ENCODE data around the gene TPCN2.
"Not testable (repeated sequence)": the region's sequence is repeated elsewhere in the genome, so short reads cannot be mapped to it uniquely, and the experiment has no call there.

Gene TPCN2

DNA sequence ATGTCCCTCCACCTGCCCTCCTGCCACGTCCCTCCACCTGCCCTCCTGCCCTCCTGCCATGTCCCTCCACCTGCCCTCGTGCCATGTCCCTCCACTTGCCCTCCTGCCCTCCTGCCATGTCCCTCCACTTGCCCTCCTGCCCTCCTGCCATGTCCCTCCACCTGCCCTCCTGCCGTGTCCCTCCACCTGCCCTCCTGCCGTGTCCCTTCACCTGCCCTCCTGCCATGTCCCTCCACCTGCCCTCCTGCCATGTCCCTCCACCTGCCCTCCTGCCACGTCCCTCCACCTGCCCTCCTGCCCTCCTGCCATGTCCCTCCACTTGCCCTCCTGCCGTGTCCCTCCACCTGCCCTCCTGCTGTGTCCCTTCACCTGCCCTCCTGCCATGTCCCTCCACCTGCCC is 28.2 kb downstream of the TPCN2 start:
- not testable (repeated sequence) for DNase-seq

- no peak for DNase-seq
Measured at GRCh38 chr11:69078508-69078907, 29.8 kb downstream of the TPCN2 start.

- no peak for DNase-seq
Measured at GRCh38 chr11:69078930-69079605, 30.3 kb downstream of the TPCN2 start.

GRCh38 chr11:69079661-69080256 is 31.0 kb downstream of the TPCN2 start:
- DNase-seq: no peak

DNA sequence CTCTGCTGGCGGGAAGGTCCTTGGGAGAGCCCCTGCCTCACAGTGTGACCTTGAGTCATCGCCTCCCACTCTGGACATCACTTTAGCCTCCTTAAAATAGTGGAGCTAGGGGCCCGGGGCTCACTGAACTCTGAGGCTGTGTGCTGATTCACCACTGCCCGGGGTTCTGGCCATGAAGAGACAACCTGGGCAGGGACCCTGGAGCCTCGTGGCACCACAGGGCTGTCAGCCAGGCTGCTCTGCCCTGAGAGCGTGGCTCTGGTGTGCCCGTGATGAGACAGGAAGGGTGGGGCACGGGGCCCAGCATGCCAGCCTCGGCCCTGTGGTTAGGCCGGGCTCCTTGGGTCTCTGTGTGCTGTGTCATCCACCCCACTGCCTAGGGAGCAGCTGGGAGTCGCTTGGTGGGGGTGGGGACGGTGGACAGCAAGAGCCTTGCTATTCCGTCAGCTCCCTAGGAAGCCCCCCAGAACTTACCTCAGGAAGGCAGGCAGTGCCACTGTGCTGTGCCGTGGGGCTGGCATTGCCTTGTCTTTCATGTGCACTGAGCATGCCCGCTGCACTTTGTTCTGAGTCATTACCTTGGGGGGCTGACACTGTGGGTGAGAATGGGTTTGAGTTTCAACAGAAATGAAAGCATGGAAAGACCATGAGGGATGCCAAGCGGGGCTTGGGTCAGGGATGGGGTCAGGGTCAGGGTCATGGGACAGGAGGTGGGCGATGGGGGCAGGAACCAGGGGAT is 31.7 kb downstream of the TPCN2 start:
- peak; percentile 32 to 44 for DNase-seq

DNA sequence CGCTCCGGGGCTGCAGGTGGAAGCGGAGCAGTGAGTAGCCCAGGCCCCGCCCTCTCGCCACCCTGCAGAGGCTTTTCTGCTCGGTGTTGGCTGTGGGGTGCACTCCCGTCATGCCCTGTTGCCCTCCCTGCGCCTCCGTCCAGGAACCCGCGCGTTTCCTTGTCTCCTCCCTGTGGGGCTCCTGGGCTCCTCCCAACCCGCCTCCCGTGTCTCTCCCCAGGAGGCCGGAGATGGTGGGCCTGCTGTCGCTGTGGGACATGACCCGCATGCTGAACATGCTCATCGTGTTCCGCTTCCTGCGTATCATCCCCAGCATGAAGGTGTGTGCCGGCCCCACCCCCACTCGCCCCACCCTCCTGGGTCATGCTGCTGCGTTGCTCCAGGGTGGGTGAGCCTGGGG is 32.4 kb downstream of the TPCN2 start:
- DNase-seq: no peak

- no peak for DNase-seq
Measured at GRCh38 chr11:69083531-69084247, 35.0 kb downstream of the TPCN2 start.

GRCh38 chr11:69084371-69084770 is 35.6 kb downstream of the TPCN2 start:
- no peak for DNase-seq

- no peak for DNase-seq
Measured at GRCh38 chr11:69085490-69086095, 36.9 kb downstream of the TPCN2 start.

DNA sequence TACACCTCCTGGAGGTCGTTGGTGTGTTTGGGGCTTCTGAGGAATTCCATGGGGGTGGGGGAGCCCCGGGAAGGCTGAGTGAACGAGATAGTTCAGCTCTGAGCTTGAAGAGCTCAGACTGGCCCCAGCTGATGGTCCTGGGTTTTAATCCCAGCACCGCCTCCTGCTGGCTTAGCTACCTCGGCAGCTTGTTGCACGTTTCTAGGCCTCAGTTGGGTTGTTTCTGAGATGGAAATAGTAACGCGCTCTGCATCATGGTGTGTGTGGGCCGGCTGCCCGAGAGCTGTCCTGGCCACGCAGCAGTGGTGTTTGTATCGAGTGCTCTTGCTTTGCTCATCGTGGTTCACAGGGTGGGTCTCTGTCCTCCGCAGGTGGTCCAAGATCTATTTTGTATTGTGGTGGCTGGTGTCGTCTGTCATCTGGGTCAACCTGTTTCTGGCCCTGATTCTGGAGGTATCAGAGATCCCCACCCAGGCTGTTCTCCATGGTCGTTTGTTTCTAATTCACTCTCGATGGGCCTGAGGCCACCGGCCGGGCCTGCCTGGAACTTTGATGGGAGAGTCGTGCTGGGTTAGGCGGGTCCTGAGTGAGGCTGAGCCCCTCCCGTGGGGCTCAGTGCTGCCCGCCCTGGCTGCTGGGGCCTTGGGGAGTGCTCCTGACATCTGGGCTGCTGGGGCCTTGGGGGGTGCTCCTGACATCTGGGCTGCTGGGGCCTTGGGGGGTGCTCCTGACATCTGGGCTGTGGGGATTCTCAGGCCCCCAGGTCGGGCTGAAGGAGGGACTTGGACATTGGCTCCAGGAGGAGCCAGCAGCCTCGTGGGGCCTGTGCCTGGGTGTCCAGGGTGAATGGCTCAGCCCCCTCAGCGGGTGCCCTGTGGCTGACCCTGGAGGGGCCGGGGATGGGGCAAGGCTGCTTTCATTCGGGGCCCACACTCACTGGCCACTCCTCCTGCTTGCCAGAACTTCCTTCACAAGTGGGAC is 37.7 kb downstream of the TPCN2 start:
- DNase-seq: no peak

- DNase-seq: no peak
Measured at GRCh38 chr11:69087133-69087524, 38.4 kb downstream of the TPCN2 start.

DNA sequence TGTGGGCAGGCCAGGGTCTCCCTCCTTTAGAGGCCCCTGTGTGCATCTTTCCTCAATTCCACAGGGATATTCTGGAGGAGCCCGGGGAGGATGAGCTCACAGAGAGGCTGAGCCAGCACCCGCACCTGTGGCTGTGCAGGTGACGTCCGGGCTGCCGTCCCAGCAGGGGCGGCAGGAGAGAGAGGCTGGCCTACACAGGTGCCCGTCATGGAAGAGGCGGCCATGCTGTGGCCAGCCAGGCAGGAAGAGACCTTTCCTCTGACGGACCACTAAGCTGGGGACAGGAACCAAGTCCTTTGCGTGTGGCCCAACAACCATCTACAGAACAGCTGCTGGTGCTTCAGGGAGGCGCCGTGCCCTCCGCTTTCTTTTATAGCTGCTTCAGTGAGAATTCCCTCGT is 39.1 kb downstream of the TPCN2 start:
- no peak for DNase-seq

- peak; percentile 36 to 71 for DNase-seq
Measured at GRCh38 chr11:69088676-69089146, 40.0 kb downstream of the TPCN2 start.

- DNase-seq: no peak
Measured at GRCh38 chr11:69089258-69089657, 40.5 kb downstream of the TPCN2 start.

GRCh38 chr11:69091638-69092165 is 43.0 kb downstream of the TPCN2 start:
- DNase-seq: no peak

GRCh38 chr11:69092263-69092662 is 43.5 kb downstream of the TPCN2 start:
- no peak for DNase-seq

DNA sequence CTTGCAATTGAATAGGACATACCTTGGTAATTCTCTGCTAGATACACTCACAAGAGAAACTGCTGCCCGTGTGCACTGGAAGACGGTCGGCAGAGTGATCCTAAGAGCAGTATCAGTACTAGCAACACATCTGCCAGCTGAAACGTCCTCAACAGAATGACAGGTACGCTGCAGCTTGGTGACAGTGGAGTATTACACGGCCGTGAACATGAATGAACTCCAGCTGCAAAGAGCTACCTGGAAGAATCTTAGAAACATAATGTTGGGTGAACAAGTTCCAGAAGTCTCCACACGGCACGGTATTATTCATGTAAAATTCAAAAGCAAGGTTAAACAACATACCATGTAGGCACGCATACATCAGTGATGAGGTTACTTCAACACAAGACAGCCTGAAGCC is 44.4 kb downstream of the TPCN2 start:
- DNase-seq: no peak

GRCh38 chr11:69094111-69094914 is 45.6 kb downstream of the TPCN2 start:
- no peak for DNase-seq

GRCh38 chr11:69094915-69095290 is 46.2 kb downstream of the TPCN2 start:
- DNase-seq: no peak

GRCh38 chr11:69095300-69095699 is 46.6 kb downstream of the TPCN2 start:
- DNase-seq: no peak

DNA sequence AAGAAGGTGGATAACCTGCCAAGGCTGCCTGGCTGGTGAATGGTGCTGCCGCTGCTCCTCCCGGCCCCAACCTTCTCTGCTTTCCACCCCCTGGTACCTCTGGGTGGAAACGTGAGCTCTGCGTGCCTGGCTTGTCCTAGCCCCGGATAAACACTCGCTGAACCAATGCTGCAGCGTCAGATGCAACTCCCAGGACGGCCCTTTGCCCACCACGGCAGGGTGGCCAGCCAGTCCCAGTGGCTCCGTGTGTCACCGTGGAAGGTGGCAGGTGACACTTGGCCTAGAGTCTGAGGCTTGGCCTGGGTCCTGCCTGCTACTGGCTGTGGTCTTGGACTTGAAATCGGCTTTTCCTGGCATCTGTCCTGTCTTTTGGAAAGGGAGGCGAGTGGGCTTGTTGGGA is 47.7 kb downstream of the TPCN2 start:
- DNase-seq: no peak

All from SW 1271 (cell line).